HepG2 (cell line): ENCODE measurements around the gene CMTR2. TPM values are rescaled to one million over a fixed set of nuclear protein-coding genes. Genes with fewer than 3 reads are reported as not detected.
A peak's percentile ranks its signal among the peaks of the same experiment; 100 is the strongest.

Source experiments
- POLR2AphosphoS5 ChIP-seq: IDR thresholded peaks from 2 replicates; pipeline ENCODE4 v1.6.1; 2012; ENCODE audit warnings: low read depth, low read length
- PTBP1 ChIP-seq: fragments of 200-400 bp; formaldehyde crosslinking; IDR thresholded peaks from 2 replicates; pipeline ENCODE4 v1.6.1; 2018; ENCODE audit warnings: low read length, low read depth; ENCODE audit not compliant: poor library complexity, severe bottlenecking
- SMAD1 ChIP-seq: sonication (generic); formaldehyde crosslinking; IDR thresholded peaks from 2 replicates; pipeline ENCODE4 v1.4.0; 2020; ENCODE audit warnings: missing genetic modification reagents, low read depth, mild to moderate bottlenecking, borderline replicate concordance
- SMARCE1 ChIP-seq: fragments of 450-650 bp; IDR thresholded peaks from 2 replicates; pipeline ENCODE4 v1.6.1; 2017; ENCODE audit warnings: borderline replicate concordance
- ZFY ChIP-seq: sonication (generic); formaldehyde crosslinking; IDR thresholded peaks from 2 replicates; pipeline ENCODE4 v1.4.0; 2020; ENCODE audit warnings: missing genetic modification reagents
- ZNF160 ChIP-seq: sonication (generic); formaldehyde crosslinking; IDR thresholded peaks from 2 replicates; pipeline ENCODE4 v1.8.0; 2022; ENCODE audit warnings: mild to moderate bottlenecking, inconsistent platforms, missing genetic modification reagents
- ZNF264 ChIP-seq: sonication (generic); formaldehyde crosslinking; IDR thresholded peaks from 2 replicates; pipeline ENCODE4 v1.4.0; 2020; ENCODE audit warnings: missing genetic modification reagents
- ZNF431 ChIP-seq: sonication (generic); formaldehyde crosslinking; IDR thresholded peaks from 2 replicates; pipeline ENCODE4 v1.9.0; 2022; ENCODE audit warnings: missing genetic modification reagents, low read depth, mild to moderate bottlenecking, borderline replicate concordance
- ZNF607 ChIP-seq: sonication (generic); formaldehyde crosslinking; IDR thresholded peaks from 2 replicates; pipeline ENCODE4 v1.5.1; 2020; ENCODE audit warnings: missing genetic modification reagents, mild to moderate bottlenecking, borderline replicate concordance
- polyA plus RNA-seq, 8 experiments: library from polyadenylated mRNA; depleted of rRNA in 3 of 8; stranded (reverse) in 7 of 8; unstranded in 1 of 8; fragments of >200 nt; fragmentation: Illumina TruSeq in 4 of 8; extraction: Trizol in 4 of 8; gene quantifications; 2 replicates each; pipeline versions ENCODE4 v1.2.1 to v1.2.3, GENCODE V29; 2011 to 2016; ENCODE audit warnings: low read depth in 4 of 8, missing spikeins in 1 of 8, mixed read lengths in 1 of 8; ENCODE audit not compliant: insufficient read depth in 1 of 8
- total RNA-seq, 5 experiments: library from RNA; depleted of rRNA; stranded (reverse); fragments of >200 nt; fragmentation: Illumina TruSeq; extraction: Trizol; gene quantifications; 2 replicates each; pipeline ENCODE4 v1.2.3, GENCODE V29; 2016; ENCODE audit warnings: low read depth in 1 of 5
- TF ChIP-seq, protein P1 (sequence below): sonication (generic); formaldehyde crosslinking; IDR thresholded peaks from 2 replicates; pipeline ENCODE4 v1.4.0; 2020; ENCODE audit warnings: missing genetic modification reagents
- TF ChIP-seq, protein P2 (sequence below): sonication (generic); formaldehyde crosslinking; IDR thresholded peaks from 2 replicates; pipeline ENCODE4 v1.5.0; 2020; ENCODE audit warnings: missing genetic modification reagents
- TF ChIP-seq, protein P3 (sequence below): sonication (generic); formaldehyde crosslinking; IDR thresholded peaks from 2 replicates; pipeline ENCODE4 v1.5.0; 2020; ENCODE audit warnings: missing genetic modification reagents, mild to moderate bottlenecking, borderline replicate concordance
- TF ChIP-seq, protein P4 (sequence below): sonication (generic); formaldehyde crosslinking; IDR thresholded peaks from 2 replicates; pipeline ENCODE4 v1.4.0; 2020; ENCODE audit warnings: mild to moderate bottlenecking, missing genetic modification reagents
- TF ChIP-seq, protein P5 (sequence below): sonication (generic); formaldehyde crosslinking; IDR thresholded peaks from 2 replicates; pipeline ENCODE4 v1.8.0; 2022; ENCODE audit warnings: mild to moderate bottlenecking, missing genetic modification reagents, borderline replicate concordance

CMTR2 gene
- total and polyA plus RNA-seq, 2 of the 13 experiments (the other 11 are each of a cell fraction or from before 2014, with no cell fraction given): 15.0 to 19.9 TPM

DNA sequence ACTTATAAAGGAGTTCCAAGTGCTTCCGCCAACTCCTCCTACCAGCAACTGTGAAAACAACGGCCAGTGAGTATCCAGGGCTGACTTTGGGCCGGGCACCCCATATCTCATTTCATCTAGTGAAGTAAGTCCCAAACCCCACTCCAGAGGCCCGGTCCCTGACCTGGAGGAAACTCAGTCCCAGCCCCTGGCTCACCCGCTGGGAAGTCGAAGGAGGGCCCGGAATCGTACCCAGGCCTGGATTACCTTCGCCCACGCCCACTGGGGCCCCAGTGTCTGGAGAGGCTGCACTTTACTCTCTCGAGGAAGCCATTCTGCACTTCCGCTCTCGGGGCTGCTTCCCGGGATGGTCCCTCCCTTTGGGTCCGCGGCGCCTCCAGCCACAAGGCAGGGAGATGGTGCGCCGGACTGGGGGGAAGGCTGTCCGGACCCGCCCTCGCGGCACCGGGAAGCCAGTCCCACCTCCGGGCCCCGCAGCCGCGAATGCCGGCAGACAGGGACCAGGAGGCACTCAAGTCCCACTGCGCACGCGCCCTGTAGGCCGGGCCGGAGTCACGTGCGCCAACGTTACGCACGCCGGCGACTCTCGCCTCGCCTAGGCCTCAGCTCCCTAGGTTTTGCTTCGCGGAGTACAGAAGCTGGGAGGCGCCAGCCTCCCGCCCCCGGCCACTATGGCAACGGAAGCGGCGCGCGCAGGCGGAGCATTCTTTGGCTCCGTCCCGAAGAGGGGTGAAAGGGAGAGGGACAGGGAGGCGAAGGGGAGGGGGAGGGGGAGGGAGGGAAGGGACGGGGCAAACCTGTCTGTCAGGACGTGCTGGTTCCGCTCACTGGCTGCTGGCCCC lies at the start of gene CMTR2 (continued):
- TF ChIP-seq, protein P1, sequence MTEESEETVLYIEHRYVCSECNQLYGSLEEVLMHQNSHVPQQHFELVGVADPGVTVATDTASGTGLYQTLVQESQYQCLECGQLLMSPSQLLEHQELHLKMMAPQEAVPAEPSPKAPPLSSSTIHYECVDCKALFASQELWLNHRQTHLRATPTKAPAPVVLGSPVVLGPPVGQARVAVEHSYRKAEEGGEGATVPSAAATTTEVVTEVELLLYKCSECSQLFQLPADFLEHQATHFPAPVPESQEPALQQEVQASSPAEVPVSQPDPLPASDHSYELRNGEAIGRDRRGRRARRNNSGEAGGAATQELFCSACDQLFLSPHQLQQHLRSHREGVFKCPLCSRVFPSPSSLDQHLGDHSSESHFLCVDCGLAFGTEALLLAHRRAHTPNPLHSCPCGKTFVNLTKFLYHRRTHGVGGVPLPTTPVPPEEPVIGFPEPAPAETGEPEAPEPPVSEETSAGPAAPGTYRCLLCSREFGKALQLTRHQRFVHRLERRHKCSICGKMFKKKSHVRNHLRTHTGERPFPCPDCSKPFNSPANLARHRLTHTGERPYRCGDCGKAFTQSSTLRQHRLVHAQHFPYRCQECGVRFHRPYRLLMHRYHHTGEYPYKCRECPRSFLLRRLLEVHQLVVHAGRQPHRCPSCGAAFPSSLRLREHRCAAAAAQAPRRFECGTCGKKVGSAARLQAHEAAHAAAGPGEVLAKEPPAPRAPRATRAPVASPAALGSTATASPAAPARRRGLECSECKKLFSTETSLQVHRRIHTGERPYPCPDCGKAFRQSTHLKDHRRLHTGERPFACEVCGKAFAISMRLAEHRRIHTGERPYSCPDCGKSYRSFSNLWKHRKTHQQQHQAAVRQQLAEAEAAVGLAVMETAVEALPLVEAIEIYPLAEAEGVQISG (CRISPR knock-in tag): peak; percentile 86
- TF ChIP-seq PTBP1 (peak; percentile 93), ZFY (CRISPR knock-in tag) (peak; percentile 97), ZNF264 (CRISPR knock-in tag) (peak; percentile 93), POLR2AphosphoS5 (peak; percentile 88), SMAD1 (peak; percentile 80; the same call in 1 of the 2 replicates), ZNF160 (CRISPR knock-in tag) (peak; percentile 96; the same call in 1 of the 2 replicates), ZNF607 (CRISPR knock-in tag) (peak; percentile 100), ZNF431 (CRISPR knock-in tag) (peak; percentile 98), SMARCE1 (no peak)
- TF ChIP-seq, protein P2, sequence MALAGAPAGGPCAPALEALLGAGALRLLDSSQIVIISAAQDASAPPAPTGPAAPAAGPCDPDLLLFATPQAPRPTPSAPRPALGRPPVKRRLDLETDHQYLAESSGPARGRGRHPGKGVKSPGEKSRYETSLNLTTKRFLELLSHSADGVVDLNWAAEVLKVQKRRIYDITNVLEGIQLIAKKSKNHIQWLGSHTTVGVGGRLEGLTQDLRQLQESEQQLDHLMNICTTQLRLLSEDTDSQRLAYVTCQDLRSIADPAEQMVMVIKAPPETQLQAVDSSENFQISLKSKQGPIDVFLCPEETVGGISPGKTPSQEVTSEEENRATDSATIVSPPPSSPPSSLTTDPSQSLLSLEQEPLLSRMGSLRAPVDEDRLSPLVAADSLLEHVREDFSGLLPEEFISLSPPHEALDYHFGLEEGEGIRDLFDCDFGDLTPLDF (CRISPR knock-in tag): peak; percentile 87
- TF ChIP-seq, protein P3, sequence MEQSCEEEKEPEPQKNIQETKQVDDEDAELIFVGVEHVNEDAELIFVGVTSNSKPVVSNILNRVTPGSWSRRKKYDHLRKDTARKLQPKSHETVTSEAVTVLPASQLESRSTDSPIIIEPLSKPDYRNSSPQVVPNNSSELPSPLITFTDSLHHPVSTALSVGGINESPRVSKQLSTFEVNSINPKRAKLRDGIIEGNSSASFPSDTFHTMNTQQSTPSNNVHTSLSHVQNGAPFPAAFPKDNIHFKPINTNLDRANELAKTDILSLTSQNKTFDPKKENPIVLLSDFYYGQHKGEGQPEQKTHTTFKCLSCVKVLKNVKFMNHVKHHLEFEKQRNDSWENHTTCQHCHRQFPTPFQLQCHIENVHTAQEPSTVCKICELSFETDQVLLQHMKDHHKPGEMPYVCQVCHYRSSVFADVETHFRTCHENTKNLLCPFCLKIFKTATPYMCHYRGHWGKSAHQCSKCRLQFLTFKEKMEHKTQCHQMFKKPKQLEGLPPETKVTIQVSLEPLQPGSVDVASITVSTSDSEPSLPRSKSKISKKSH (CRISPR knock-in tag): peak; percentile 99
- TF ChIP-seq, protein P4, sequence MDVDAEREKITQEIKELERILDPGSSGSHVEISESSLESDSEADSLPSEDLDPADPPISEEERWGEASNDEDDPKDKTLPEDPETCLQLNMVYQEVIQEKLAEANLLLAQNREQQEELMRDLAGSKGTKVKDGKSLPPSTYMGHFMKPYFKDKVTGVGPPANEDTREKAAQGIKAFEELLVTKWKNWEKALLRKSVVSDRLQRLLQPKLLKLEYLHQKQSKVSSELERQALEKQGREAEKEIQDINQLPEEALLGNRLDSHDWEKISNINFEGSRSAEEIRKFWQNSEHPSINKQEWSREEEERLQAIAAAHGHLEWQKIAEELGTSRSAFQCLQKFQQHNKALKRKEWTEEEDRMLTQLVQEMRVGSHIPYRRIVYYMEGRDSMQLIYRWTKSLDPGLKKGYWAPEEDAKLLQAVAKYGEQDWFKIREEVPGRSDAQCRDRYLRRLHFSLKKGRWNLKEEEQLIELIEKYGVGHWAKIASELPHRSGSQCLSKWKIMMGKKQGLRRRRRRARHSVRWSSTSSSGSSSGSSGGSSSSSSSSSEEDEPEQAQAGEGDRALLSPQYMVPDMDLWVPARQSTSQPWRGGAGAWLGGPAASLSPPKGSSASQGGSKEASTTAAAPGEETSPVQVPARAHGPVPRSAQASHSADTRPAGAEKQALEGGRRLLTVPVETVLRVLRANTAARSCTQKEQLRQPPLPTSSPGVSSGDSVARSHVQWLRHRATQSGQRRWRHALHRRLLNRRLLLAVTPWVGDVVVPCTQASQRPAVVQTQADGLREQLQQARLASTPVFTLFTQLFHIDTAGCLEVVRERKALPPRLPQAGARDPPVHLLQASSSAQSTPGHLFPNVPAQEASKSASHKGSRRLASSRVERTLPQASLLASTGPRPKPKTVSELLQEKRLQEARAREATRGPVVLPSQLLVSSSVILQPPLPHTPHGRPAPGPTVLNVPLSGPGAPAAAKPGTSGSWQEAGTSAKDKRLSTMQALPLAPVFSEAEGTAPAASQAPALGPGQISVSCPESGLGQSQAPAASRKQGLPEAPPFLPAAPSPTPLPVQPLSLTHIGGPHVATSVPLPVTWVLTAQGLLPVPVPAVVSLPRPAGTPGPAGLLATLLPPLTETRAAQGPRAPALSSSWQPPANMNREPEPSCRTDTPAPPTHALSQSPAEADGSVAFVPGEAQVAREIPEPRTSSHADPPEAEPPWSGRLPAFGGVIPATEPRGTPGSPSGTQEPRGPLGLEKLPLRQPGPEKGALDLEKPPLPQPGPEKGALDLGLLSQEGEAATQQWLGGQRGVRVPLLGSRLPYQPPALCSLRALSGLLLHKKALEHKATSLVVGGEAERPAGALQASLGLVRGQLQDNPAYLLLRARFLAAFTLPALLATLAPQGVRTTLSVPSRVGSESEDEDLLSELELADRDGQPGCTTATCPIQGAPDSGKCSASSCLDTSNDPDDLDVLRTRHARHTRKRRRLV (CRISPR knock-in tag): peak; percentile 88
- TF ChIP-seq, protein P5, sequence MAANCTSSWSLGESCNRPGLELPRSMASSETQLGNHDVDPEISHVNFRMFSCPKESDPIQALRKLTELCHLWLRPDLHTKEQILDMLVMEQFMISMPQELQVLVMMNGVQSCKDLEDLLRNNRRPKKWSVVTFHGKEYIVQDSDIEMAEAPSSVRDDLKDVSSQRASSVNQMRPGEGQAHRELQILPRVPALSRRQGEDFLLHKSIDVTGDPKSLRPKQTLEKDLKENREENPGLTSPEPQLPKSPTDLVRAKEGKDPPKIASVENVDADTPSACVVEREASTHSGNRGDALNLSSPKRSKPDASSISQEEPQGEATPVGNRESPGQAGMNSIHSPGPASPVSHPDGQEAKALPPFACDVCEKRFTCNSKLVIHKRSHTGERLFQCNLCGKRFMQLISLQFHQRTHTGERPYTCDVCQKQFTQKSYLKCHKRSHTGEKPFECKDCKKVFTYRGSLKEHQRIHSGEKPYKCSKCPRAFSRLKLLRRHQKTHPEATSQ (CRISPR knock-in tag): peak; percentile 61; the same call in 1 of the 2 replicates
